Colonic mucosa (tissue), 4 donors: ENCODE measurements around the gene MDFI. TPM values are rescaled to one million over a fixed set of nuclear protein-coding genes. Genes with fewer than 3 reads are reported as not detected.

Experiments used
- DNase-seq: peaks from one replicate; pipeline ENCODE4 v3.0.0-alpha.2; 2020
- H3K27ac ChIP-seq: fragments of 200-600 bp; one replicate; pipeline ENCODE4 v1.8.0; 2021
- H3K27me3 ChIP-seq: fragments of 200-600 bp; one replicate; pipeline ENCODE4 v1.8.0; 2021
- H3K36me3 ChIP-seq: fragments of 200-600 bp; one replicate; pipeline ENCODE4 v1.8.0; 2021
- H3K4me1 ChIP-seq: fragments of 200-600 bp; one replicate; pipeline ENCODE4 v1.8.0; 2021; ENCODE audit warnings: mild to moderate bottlenecking
- H3K4me3 ChIP-seq: fragments of 200-600 bp; one replicate; pipeline ENCODE4 v1.8.0; 2021
- H3K9ac ChIP-seq, 2 donors: one replicate each; pipeline ENCODE4 v1.7.0; 2013; ENCODE audit warnings: control low read depth in 2 of 2, low read depth in 2 of 2, low read length in 2 of 2
- H3K9me3 ChIP-seq: fragments of 200-600 bp; one replicate; pipeline ENCODE4 v1.8.0; 2021
- intact Hi-C: fragments of 100-400 bp; cut with DNase I; formaldehyde crosslinking; loops from one replicate; pipeline ENCODE4 v1.14.1; 2022
- total RNA-seq, 2 donors: library from RNA; stranded (reverse); fragmentation: NEBNext Ultra II Directional in 1 of 2; extraction: Animal tissue kit (Norgen Biotek cat#: 25700) in 1 of 2; gene quantifications; one replicate each; pipeline ENCODE4 v1.2.1, GENCODE V29; 2021
- TF ChIP-seq, protein P1 (sequence below): fragments of 200-600 bp; IDR thresholded peaks from one replicate; pipeline ENCODE4 v1.8.0; 2022; ENCODE audit warnings: antibody characterized with exemption, mild to moderate bottlenecking
- donor health status: healthy.
- donor health status: DM: no; HTN: no; CAD: no.
- donor health status: DM: no; HTN: no; CAD: no.

The MDFI gene
- total RNA-seq, 2 donors from 2014 or later: 1.1 to 1.9 TPM

DNA sequence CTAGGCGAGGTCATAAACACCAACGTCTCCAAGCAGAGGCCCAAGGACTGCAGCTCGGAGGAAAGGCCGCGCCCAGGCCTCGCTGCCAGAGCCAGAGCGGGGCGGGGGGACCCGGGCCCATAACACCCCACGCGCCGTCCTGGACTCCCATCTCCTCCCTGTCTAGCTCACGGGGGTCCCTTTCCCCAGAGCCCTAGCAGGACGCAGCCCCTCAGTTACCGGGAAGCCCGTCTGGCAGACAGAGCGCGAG, 44.9 kb downstream of the MDFI start:
- Histone ChIP-seq H3K9me3 (no peaks in the 10 kb centered on the region), H3K27ac (no peak overlapping the region), H3K36me3 (no peaks in the 10 kb centered on the region), H3K27me3 (no peaks in the 10 kb centered on the region), H3K4me1 (peaks cover 5% of the 10 kb centered on the region), H3K4me3 (peak overlapping the region; percentile 39), H3K9ac (peak overlapping the region; percentile 52 to 66)
- intact Hi-C loops: loop anchor here (2.0 kb wide), 1 partner anchor 314 kb away; no protein-coding TSS in a partner anchor
- DNase-seq: no peak
- TF ChIP-seq, protein P1, sequence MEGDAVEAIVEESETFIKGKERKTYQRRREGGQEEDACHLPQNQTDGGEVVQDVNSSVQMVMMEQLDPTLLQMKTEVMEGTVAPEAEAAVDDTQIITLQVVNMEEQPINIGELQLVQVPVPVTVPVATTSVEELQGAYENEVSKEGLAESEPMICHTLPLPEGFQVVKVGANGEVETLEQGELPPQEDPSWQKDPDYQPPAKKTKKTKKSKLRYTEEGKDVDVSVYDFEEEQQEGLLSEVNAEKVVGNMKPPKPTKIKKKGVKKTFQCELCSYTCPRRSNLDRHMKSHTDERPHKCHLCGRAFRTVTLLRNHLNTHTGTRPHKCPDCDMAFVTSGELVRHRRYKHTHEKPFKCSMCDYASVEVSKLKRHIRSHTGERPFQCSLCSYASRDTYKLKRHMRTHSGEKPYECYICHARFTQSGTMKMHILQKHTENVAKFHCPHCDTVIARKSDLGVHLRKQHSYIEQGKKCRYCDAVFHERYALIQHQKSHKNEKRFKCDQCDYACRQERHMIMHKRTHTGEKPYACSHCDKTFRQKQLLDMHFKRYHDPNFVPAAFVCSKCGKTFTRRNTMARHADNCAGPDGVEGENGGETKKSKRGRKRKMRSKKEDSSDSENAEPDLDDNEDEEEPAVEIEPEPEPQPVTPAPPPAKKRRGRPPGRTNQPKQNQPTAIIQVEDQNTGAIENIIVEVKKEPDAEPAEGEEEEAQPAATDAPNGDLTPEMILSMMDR: no peak

DNA sequence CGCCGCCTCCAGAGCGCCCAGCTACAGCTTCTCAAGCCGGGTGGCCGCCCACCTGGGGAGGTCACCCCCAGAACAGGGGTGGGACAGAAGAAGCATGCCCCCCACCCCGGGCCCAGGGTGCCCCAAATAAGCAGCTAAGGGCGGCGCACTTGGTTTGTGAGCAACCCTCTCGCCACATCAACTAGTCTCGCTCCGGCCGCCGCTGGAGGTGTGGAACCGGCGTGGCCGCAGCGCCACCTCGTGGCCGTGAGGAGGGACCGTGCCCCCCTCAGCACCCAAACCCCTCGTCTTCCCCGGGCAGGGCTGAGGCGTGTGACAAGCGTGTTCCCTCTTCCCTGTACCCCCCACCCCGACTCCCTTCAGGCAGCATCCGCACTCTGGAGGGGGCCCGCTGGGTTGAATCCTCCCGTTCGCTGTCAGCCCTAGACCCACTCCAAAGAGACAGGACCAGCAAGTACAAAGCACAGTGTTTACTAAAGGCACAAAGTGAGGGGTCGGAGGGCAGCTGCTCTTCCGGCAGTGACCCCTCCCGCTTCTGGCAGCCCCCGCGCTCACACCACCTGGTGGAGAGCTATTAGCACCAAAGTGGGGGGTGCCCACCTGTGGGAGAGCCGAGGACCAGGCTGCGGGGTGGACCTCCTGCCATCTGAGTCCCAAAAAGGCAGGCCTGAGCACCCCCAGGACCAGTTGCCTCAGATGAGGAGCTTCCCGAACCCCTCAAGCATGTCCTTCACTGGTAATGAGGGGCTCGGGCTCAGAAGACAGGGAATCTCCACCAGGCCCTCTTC, 45.4 kb downstream of the MDFI start:
- TF ChIP-seq, protein P1: peak; percentile 86
- intact Hi-C loops: loop anchor here (2.0 kb wide), 1 partner anchor 315 kb away; no protein-coding TSS in a partner anchor
- H3K9ac ChIP-seq: peak overlapping the region; percentile 52 to 66

DNA sequence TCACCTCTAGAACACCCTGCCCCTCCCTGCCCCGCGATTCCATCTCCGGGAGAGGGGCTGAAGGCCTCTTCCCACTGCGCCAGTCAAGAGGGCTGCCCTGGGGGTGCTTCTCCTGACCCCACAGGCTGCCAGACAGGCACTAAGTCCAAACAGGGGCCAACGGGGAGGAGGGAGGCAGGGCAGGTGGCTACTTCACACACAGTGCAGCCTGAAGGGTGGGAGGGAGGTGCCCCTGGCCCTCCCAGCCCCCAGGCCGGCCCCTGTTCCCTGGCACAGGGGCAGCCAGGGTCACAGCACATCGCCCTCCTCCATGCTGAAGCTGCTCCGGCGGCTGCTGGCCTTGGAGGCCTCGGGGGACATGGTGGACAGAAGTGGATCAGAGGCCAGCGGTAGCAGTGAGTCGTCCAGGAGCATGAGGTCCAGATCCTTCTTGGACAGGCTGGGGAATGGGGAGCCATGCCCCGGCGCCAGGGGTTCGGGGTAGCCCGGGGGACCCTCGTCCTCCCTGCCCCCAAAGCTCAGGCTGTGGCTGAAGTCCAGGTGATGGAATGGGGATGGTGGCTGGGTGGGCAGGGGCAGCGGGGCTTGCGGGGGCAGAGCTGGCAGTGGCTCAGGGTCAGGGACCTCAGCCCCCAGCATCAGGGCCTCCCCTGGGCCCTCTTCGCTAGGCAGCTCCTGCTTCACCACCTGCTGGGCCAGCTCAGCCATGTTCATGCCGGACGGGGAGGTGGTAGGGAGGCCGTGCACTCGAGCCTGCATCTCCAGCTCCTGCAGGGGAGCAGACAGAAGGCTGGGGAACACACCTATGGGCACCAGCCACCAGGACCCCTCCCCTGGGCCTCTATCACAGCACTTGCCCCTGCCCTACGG, 46.3 kb downstream of the MDFI start:
- Histone ChIP-seq H3K36me3 (no peaks in the 10 kb centered on the region), H3K4me3 (no peak overlapping the region), H3K9me3 (no peaks in the 10 kb centered on the region), H3K27ac (no peak overlapping the region), H3K9ac (no peak overlapping the region), H3K27me3 (no peaks in the 10 kb centered on the region), H3K4me1 (peaks cover 5% of the 10 kb centered on the region)
- TF ChIP-seq, protein P1: no peak
- DNase-seq: no peak
- intact Hi-C loops: no loop called here

More for the DNA sequence above, 45.4 kb downstream of the MDFI start:
- Histone ChIP-seq H3K4me3 (peak overlapping the region; percentile 39), H3K27me3 (no peaks in the 10 kb centered on the region), H3K9me3 (no peaks in the 10 kb centered on the region), H3K36me3 (no peaks in the 10 kb centered on the region), H3K4me1 (peaks cover 5% of the 10 kb centered on the region), H3K27ac (no peak overlapping the region)
- peak; percentile 78 for DNase-seq

DNA sequence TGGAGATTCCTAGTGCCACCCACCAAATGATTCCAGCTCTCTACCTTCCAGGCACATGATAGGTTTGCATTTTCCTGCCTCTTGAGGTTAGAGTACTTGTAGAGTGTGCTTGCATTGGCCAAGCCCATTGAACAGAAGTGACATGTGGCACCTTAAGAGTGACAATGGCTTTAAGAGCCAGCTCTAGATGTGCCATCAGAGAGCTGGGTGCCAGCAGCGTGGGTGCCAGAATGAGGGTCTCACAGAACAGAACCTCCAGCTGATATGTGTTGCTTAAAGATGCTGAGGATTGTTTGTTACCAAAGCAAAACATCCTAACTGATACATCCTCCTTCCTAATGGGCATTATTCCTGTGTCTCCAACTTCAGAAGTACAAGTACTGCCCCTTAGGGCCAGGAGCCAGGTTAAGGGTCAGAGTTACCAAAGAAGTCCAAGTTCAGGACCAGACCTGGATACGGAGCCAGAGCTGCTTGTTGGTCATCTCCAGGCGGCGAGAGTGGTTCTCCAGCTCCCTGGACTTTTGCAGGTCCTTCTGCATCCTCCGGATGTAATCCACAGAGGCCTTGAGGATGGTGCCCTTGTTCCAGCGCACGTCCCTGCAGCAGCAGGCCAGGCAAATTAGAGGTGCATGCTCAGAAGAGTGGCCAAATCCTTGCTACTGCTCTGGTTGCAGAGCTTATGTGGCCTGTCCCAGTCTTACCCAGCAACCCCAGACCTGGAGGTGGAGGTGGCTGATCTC, 47.5 kb downstream of the MDFI start:
- intact Hi-C loops: no loop called here
- Histone ChIP-seq H3K4me3 (no peak overlapping the region), H3K9me3 (no peaks in the 10 kb centered on the region), H3K27ac (no peak overlapping the region), H3K27me3 (no peaks in the 10 kb centered on the region), H3K36me3 (no peaks in the 10 kb centered on the region), H3K9ac (no peak overlapping the region), H3K4me1 (peaks cover 5% of the 10 kb centered on the region)
- TF ChIP-seq, protein P1: no peak
- DNase-seq: no peak

DNA sequence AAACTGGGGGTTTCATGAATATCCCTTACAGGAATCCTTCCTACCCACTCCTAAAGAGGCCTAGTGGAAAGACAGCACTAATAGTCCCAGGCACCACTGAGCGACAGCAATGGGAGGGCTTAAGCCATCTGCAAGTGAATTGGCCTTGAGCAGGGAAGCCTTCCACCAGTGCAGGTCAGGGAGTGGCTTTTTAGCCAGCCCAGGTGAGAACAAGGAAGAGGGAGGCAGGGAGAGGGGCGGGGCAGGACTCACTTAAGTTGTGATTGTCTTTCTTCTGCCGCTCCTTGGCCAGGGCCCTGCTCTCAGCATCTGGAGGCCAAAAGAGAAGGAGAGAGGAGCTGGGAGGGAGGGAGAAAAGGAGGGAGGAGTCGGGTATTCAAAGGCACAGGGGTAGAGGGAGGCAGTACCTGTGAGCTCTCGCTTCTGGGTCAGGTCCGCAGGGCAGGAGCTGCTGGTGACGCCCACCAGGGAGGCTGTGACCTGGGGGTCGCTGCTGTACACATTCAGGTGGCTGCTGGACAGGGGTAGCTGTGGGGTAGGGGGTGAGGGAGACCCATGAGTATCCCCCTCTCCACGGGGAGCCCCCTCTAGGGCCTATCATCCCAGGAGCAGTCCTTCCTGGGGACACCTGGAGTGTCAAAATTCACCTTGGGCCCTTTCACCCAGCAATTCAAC, 49.4 kb downstream of the MDFI start:
- Histone ChIP-seq H3K4me3 (no peak overlapping the region), H3K27ac (no peak overlapping the region), H3K9me3 (no peaks in the 10 kb centered on the region), H3K9ac (no peak overlapping the region), H3K4me1 (peaks cover 5% of the 10 kb centered on the region), H3K27me3 (no peaks in the 10 kb centered on the region), H3K36me3 (no peaks in the 10 kb centered on the region)
- TF ChIP-seq, protein P1: no peak
- peak; percentile 82 for DNase-seq
- intact Hi-C loops: no loop called here
